HepG2 (cell line): ENCODE results near the gene MKRN1. TPM values are rescaled to one million over a fixed set of nuclear protein-coding genes. Genes with fewer than 3 reads are reported as not detected.

ENCODE experiments used
- FOXC1 ChIP-seq: sonication (generic); formaldehyde crosslinking; IDR thresholded peaks from 2 replicates; pipeline ENCODE4 v1.8.0; 2022; ENCODE audit warnings: mild to moderate bottlenecking, missing genetic modification reagents, borderline replicate concordance
- GABPB1 ChIP-seq: IDR thresholded peaks from 2 replicates; pipeline ENCODE4 v1.6.1; 2016; ENCODE audit warnings: mild to moderate bottlenecking, missing genetic modification reagents, moderate library complexity, missing compliant biosample characterization
- HOXA3 ChIP-seq: sonication (generic); formaldehyde crosslinking; IDR thresholded peaks from 2 replicates; pipeline ENCODE4 v1.5.0; 2020; ENCODE audit warnings: missing genetic modification reagents
- KDM5A ChIP-seq: fragments of 200-600 bp; sonication (generic); IDR thresholded peaks from 2 replicates; pipeline ENCODE4 v1.7.0; 2018; ENCODE audit warnings: antibody characterized with exemption, mild to moderate bottlenecking, low read length, borderline replicate concordance
- NONO ChIP-seq, 2 experiments: fragments of 450-650 bp in 1 of 2; sonication (generic) in 1 of 2; formaldehyde crosslinking in 1 of 2; IDR thresholded peaks in 1 of 2; conservative IDR thresholded peaks in 1 of 2; 2 replicates each; pipeline versions ENCODE4 v1.6.1 to v1.8.0; 2017 to 2022; ENCODE audit warnings: mild to moderate bottlenecking in 1 of 2, missing genetic modification reagents in 1 of 2, moderate library complexity in 1 of 2
- SSRP1 ChIP-seq: IDR thresholded peaks from 2 replicates; pipeline ENCODE4 v1.6.1; 2016; ENCODE audit warnings: control low read depth
- TBX3 ChIP-seq: fragments of 450-650 bp; IDR thresholded peaks from 2 replicates; pipeline ENCODE4 v1.6.1; 2017; ENCODE audit warnings: antibody characterized with exemption, mild to moderate bottlenecking, inconsistent platforms, borderline replicate concordance
- YY1 ChIP-seq: IDR thresholded peaks from 2 replicates; pipeline ENCODE4 v1.6.1; 2011; ENCODE audit warnings: low read length, low read depth, moderate library complexity, mild to moderate bottlenecking; ENCODE audit not compliant: insufficient read depth, insufficient replicate concordance
- ZNF431 ChIP-seq: sonication (generic); formaldehyde crosslinking; IDR thresholded peaks from 2 replicates; pipeline ENCODE4 v1.9.0; 2022; ENCODE audit warnings: missing genetic modification reagents, low read depth, mild to moderate bottlenecking, borderline replicate concordance
- ZNF790 ChIP-seq: sonication (generic); formaldehyde crosslinking; IDR thresholded peaks from 2 replicates; pipeline ENCODE4 v1.8.0; 2022; ENCODE audit warnings: missing genetic modification reagents, mild to moderate bottlenecking, borderline replicate concordance
- ZSCAN29 ChIP-seq: sonication (generic); formaldehyde crosslinking; conservative IDR thresholded peaks from 2 replicates; pipeline ENCODE4 v1.4.0; 2020; ENCODE audit warnings: mild to moderate bottlenecking, missing genetic modification reagents
- polyA plus RNA-seq, 8 experiments: library from polyadenylated mRNA; depleted of rRNA in 3 of 8; stranded (reverse) in 7 of 8; unstranded in 1 of 8; fragments of >200 nt; fragmentation: Illumina TruSeq in 4 of 8; extraction: Trizol in 4 of 8; gene quantifications; 2 replicates each; pipeline versions ENCODE4 v1.2.1 to v1.2.3, GENCODE V29; 2011 to 2016; ENCODE audit warnings: low read depth in 4 of 8, missing spikeins in 1 of 8, mixed read lengths in 1 of 8; ENCODE audit not compliant: insufficient read depth in 1 of 8
- total RNA-seq, 5 experiments: library from RNA; depleted of rRNA; stranded (reverse); fragments of >200 nt; fragmentation: Illumina TruSeq; extraction: Trizol; gene quantifications; 2 replicates each; pipeline ENCODE4 v1.2.3, GENCODE V29; 2016; ENCODE audit warnings: low read depth in 1 of 5
- TF ChIP-seq, protein P1 (sequence below): sonication (generic); formaldehyde crosslinking; IDR thresholded peaks from 2 replicates; pipeline ENCODE4 v1.4.0; 2020; ENCODE audit warnings: missing genetic modification reagents
- TF ChIP-seq, protein P2 (sequence below): sonication (generic); formaldehyde crosslinking; IDR thresholded peaks from 2 replicates; pipeline ENCODE4 v1.4.0; 2020; ENCODE audit warnings: mild to moderate bottlenecking, missing genetic modification reagents
- TF ChIP-seq, protein P3 (sequence below): sonication (generic); formaldehyde crosslinking; IDR thresholded peaks from 2 replicates; pipeline ENCODE4 v1.4.0; 2020; ENCODE audit warnings: missing genetic modification reagents, borderline replicate concordance

Gene MKRN1
- total and polyA plus RNA-seq, 2 of the 13 experiments (the other 11 are each of a cell fraction or from before 2014, with no cell fraction given): 28.5 to 32.8 TPM

DNA sequence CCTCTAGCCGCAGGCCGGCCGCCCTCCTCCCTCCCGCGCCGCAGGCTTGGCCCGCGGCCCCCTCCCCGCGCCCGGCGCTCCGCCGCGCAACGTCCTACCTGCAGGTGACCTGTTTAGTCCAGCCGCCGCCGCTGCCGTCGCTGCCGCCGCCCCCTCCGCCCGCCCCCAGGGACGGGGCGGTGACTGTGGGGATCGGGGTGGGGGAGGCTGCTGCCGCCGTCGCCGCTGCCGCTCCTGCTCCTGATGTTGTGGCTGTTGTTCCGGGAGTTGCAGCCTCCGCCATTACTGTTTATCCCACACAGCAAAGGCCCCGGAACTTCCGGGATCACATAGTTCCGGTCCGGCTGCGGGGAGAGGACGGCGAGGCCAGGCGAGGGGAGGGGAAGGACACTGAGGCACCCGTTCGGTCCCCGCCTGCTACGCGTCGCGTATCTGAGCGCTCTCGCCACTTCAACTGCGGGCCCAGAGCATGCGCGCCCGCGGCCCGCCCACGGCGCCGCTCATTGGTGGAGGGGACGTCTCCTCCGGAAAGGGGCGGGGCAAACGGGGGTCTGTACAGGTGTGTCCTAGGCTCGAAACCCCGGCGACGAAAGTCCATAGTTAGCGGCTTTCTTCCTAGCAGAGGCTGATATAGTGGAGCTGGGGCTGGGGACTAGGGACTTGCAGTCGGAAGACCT lies at the start of gene MKRN1 (continued):
- TF ChIP-seq, protein P1, sequence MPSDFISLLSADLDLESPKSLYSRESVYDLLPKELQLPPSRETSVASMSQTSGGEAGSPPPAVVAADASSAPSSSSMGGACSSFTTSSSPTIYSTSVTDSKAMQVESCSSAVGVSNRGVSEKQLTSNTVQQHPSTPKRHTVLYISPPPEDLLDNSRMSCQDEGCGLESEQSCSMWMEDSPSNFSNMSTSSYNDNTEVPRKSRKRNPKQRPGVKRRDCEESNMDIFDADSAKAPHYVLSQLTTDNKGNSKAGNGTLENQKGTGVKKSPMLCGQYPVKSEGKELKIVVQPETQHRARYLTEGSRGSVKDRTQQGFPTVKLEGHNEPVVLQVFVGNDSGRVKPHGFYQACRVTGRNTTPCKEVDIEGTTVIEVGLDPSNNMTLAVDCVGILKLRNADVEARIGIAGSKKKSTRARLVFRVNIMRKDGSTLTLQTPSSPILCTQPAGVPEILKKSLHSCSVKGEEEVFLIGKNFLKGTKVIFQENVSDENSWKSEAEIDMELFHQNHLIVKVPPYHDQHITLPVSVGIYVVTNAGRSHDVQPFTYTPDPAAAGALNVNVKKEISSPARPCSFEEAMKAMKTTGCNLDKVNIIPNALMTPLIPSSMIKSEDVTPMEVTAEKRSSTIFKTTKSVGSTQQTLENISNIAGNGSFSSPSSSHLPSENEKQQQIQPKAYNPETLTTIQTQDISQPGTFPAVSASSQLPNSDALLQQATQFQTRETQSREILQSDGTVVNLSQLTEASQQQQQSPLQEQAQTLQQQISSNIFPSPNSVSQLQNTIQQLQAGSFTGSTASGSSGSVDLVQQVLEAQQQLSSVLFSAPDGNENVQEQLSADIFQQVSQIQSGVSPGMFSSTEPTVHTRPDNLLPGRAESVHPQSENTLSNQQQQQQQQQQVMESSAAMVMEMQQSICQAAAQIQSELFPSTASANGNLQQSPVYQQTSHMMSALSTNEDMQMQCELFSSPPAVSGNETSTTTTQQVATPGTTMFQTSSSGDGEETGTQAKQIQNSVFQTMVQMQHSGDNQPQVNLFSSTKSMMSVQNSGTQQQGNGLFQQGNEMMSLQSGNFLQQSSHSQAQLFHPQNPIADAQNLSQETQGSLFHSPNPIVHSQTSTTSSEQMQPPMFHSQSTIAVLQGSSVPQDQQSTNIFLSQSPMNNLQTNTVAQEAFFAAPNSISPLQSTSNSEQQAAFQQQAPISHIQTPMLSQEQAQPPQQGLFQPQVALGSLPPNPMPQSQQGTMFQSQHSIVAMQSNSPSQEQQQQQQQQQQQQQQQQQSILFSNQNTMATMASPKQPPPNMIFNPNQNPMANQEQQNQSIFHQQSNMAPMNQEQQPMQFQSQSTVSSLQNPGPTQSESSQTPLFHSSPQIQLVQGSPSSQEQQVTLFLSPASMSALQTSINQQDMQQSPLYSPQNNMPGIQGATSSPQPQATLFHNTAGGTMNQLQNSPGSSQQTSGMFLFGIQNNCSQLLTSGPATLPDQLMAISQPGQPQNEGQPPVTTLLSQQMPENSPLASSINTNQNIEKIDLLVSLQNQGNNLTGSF (CRISPR knock-in tag): no peak
- TF ChIP-seq YY1 (peak; percentile 94), FOXC1 (CRISPR knock-in tag) (no peak; the same call in 1 of the 2 replicates), NONO (IDR thresholded peaks at IDR 0.05) (no peak), NONO (CRISPR knock-in tag; conservative IDR thresholded peaks at IDR 0.05) (peak; percentile 86), HOXA3 (peak; percentile 85), SSRP1 (CRISPR knock-in tag) (no peak), ZNF431 (CRISPR knock-in tag) (0 out of 2 replicates have a peak, but pooled peaks have one; percentile 75), GABPB1 (CRISPR knock-in tag) (peak; percentile 94), TBX3 (no peak), KDM5A (peak; percentile 79), ZSCAN29 (no peak), ZNF790 (CRISPR knock-in tag) (no peak; the same call in 1 of the 2 replicates)
- TF ChIP-seq, protein P2, sequence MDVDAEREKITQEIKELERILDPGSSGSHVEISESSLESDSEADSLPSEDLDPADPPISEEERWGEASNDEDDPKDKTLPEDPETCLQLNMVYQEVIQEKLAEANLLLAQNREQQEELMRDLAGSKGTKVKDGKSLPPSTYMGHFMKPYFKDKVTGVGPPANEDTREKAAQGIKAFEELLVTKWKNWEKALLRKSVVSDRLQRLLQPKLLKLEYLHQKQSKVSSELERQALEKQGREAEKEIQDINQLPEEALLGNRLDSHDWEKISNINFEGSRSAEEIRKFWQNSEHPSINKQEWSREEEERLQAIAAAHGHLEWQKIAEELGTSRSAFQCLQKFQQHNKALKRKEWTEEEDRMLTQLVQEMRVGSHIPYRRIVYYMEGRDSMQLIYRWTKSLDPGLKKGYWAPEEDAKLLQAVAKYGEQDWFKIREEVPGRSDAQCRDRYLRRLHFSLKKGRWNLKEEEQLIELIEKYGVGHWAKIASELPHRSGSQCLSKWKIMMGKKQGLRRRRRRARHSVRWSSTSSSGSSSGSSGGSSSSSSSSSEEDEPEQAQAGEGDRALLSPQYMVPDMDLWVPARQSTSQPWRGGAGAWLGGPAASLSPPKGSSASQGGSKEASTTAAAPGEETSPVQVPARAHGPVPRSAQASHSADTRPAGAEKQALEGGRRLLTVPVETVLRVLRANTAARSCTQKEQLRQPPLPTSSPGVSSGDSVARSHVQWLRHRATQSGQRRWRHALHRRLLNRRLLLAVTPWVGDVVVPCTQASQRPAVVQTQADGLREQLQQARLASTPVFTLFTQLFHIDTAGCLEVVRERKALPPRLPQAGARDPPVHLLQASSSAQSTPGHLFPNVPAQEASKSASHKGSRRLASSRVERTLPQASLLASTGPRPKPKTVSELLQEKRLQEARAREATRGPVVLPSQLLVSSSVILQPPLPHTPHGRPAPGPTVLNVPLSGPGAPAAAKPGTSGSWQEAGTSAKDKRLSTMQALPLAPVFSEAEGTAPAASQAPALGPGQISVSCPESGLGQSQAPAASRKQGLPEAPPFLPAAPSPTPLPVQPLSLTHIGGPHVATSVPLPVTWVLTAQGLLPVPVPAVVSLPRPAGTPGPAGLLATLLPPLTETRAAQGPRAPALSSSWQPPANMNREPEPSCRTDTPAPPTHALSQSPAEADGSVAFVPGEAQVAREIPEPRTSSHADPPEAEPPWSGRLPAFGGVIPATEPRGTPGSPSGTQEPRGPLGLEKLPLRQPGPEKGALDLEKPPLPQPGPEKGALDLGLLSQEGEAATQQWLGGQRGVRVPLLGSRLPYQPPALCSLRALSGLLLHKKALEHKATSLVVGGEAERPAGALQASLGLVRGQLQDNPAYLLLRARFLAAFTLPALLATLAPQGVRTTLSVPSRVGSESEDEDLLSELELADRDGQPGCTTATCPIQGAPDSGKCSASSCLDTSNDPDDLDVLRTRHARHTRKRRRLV: no peak
- TF ChIP-seq, protein P3, sequence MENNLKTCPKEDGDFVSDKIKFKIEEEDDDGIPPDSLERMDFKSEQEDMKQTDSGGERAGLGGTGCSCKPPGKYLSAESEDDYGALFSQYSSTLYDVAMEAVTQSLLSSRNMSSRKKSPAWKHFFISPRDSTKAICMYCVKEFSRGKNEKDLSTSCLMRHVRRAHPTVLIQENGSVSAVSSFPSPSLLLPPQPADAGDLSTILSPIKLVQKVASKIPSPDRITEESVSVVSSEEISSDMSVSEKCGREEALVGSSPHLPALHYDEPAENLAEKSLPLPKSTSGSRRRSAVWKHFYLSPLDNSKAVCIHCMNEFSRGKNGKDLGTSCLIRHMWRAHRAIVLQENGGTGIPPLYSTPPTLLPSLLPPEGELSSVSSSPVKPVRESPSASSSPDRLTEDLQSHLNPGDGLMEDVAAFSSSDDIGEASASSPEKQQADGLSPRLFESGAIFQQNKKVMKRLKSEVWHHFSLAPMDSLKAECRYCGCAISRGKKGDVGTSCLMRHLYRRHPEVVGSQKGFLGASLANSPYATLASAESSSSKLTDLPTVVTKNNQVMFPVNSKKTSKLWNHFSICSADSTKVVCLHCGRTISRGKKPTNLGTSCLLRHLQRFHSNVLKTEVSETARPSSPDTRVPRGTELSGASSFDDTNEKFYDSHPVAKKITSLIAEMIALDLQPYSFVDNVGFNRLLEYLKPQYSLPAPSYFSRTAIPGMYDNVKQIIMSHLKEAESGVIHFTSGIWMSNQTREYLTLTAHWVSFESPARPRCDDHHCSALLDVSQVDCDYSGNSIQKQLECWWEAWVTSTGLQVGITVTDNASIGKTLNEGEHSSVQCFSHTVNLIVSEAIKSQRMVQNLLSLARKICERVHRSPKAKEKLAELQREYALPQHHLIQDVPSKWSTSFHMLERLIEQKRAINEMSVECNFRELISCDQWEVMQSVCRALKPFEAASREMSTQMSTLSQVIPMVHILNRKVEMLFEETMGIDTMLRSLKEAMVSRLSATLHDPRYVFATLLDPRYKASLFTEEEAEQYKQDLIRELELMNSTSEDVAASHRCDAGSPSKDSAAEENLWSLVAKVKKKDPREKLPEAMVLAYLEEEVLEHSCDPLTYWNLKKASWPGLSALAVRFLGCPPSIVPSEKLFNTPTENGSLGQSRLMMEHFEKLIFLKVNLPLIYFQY (CRISPR knock-in tag): no peak
